Measurements from ENCODE around the gene TBC1D22B. TPM values are rescaled to one million over a fixed set of nuclear protein-coding genes. Genes with fewer than 3 reads are reported as not detected.

TBC1D22B gene
- 5.5 and 5.9 TPM in 2 replicates for total RNA-seq (2014; rRNA removed; shearing (Covaris generic))

GRCh38 chr6:37257634-37258404 is at the start of gene TBC1D22B, which contains the start of gene TMEM217:
Gene TBC1D22B, plus strand, starts transcription at chr6:37257772. Its CDS starts 146 bp downstream, at chr6:37257918.
Gene TMEM217, minus strand, starts transcription at chr6:37258144. Its CDS starts 39,114 bp downstream, at chr6:37219030.
- DNase-seq (ENCODE audit: low read depth) = peak; percentile 88

GRCh38 chr6:37207903-37208456 is 49.6 kb upstream of the TBC1D22B start:
- peak; percentile 65 for DNase-seq (ENCODE audit: low read depth)

GRCh38 chr6:37208793-37209192 is 48.8 kb upstream of the TBC1D22B start:
- no peak for DNase-seq (ENCODE audit: low read depth)

GRCh38 chr6:37209461-37210205 is 47.9 kb upstream of the TBC1D22B start:
- DNase-seq (ENCODE audit: low read depth) = no peak

GRCh38 chr6:37210313-37210968 is 47.1 kb upstream of the TBC1D22B start:
- peak; percentile 73 for DNase-seq (ENCODE audit: low read depth)

GRCh38 chr6:37212268-37212667 is 45.3 kb upstream of the TBC1D22B start:
- DNase-seq (ENCODE audit: low read depth) = no peak

- DNase-seq (ENCODE audit: low read depth) = no peak
Measured at GRCh38 chr6:37218061-37218460, 39.5 kb upstream of the TBC1D22B start.

- no peak for DNase-seq (ENCODE audit: low read depth)
Measured at GRCh38 chr6:37218511-37218910, 39.1 kb upstream of the TBC1D22B start.

- no peak for DNase-seq (ENCODE audit: low read depth)
Measured at GRCh38 chr6:37221585-37222124, 35.9 kb upstream of the TBC1D22B start.

GRCh38 chr6:37222125-37222967 is 35.2 kb upstream of the TBC1D22B start:
- DNase-seq (ENCODE audit: low read depth) = peak; percentile 90

GRCh38 chr6:37222992-37223391 is 34.6 kb upstream of the TBC1D22B start:
- no peak for DNase-seq (ENCODE audit: low read depth)

GRCh38 chr6:37225350-37226169 is 32.0 kb upstream of the TBC1D22B start:
- DNase-seq (ENCODE audit: low read depth) = no peak

GRCh38 chr6:37230104-37230503 is 27.5 kb upstream of the TBC1D22B start:
- DNase-seq (ENCODE audit: low read depth) = no peak

- no peak for DNase-seq (ENCODE audit: low read depth)
Measured at GRCh38 chr6:37232430-37233017, 25.0 kb upstream of the TBC1D22B start.

GRCh38 chr6:37233541-37233940 is 24.0 kb upstream of the TBC1D22B start:
- DNase-seq (ENCODE audit: low read depth) = no peak

GRCh38 chr6:37236921-37237320 is 20.7 kb upstream of the TBC1D22B start:
- DNase-seq (ENCODE audit: low read depth) = no peak

GRCh38 chr6:37237789-37238188 is 19.8 kb upstream of the TBC1D22B start:
- DNase-seq (ENCODE audit: low read depth) = no peak

- no peak for DNase-seq (ENCODE audit: low read depth)
Measured at GRCh38 chr6:37238381-37238780, 19.2 kb upstream of the TBC1D22B start.

- peak; percentile 8 for DNase-seq (ENCODE audit: low read depth)
Measured at GRCh38 chr6:37239526-37239925, 18.0 kb upstream of the TBC1D22B start.
